Endodermal cell (in vitro differentiated cells): Measurements from ENCODE around the gene SORL1-AS1.
A peak's percentile ranks its signal among the peaks of the same experiment; 100 is the strongest.

Experiments used
- DNase-seq: peaks from one replicate; pipeline ENCODE4 v3.0.0-alpha.2; 2017
- H3K27ac ChIP-seq: 2 replicates; pipeline ENCODE4 v1.5.1; 2013; ENCODE audit warnings: mild to moderate bottlenecking, low read depth, low read length, moderate library complexity
- H3K27me3 ChIP-seq: 2 replicates; pipeline ENCODE4 v1.6.1; 2013; ENCODE audit warnings: mild to moderate bottlenecking, low read length, moderate library complexity; ENCODE audit not compliant: insufficient read depth, control insufficient read depth, poor library complexity, severe bottlenecking
- H3K36me3 ChIP-seq: 2 replicates; pipeline ENCODE4 v1.7.0; 2013; ENCODE audit warnings: mild to moderate bottlenecking, low read length, moderate library complexity; ENCODE audit not compliant: control insufficient read depth, insufficient read depth
- H3K4me1 ChIP-seq: one replicate; pipeline ENCODE4 v1.7.0; 2013; ENCODE audit warnings: low read length; ENCODE audit not compliant: control insufficient read depth, insufficient read depth
- H3K4me3 ChIP-seq: 2 replicates; pipeline ENCODE4 v1.5.1; 2013; ENCODE audit warnings: mild to moderate bottlenecking, low read length, moderate library complexity
- H3K9ac ChIP-seq: 2 replicates; pipeline ENCODE4 v1.6.1; 2013; ENCODE audit warnings: mild to moderate bottlenecking, low read length, moderate library complexity; ENCODE audit not compliant: poor library complexity, severe bottlenecking; ENCODE audit errors: extremely low read depth
- H3K9me3 ChIP-seq: 2 replicates; pipeline ENCODE4 v1.6.1; 2013; ENCODE audit warnings: mild to moderate bottlenecking, low read length, moderate library complexity; ENCODE audit not compliant: control insufficient read depth
- H3K27ac Mint-ChIP-seq: 2 replicates; pipeline ENCODE4 v1.8.0; 2020; ENCODE audit warnings: mixed read lengths
- H3K27me3 Mint-ChIP-seq: 2 replicates; pipeline ENCODE4 v1.8.0; 2021; ENCODE audit warnings: mild to moderate bottlenecking, mixed read lengths; ENCODE audit not compliant: insufficient read depth
- H3K36me3 Mint-ChIP-seq: 2 replicates; pipeline ENCODE4 v1.8.0; 2020; ENCODE audit warnings: low read depth, mixed read lengths
- H3K4me1 Mint-ChIP-seq: 2 replicates; pipeline ENCODE4 v1.8.0; 2020; ENCODE audit warnings: mixed read lengths
- H3K4me3 Mint-ChIP-seq: 2 replicates; pipeline ENCODE4 v1.8.0; 2020; ENCODE audit warnings: mild to moderate bottlenecking, moderate library complexity, mixed read lengths
- H3K9me3 Mint-ChIP-seq: 2 replicates; pipeline ENCODE4 v1.8.0; 2020; ENCODE audit warnings: mild to moderate bottlenecking, mixed read lengths
- CTCF ChIP-seq: fragments of 200-600 bp; sonication (generic); conservative IDR thresholded peaks from 2 replicates; pipeline ENCODE4 v1.5.0; 2021; ENCODE audit warnings: antibody characterized with exemption, mild to moderate bottlenecking
- WGBS, 2 experiments: methylation state at CpG; one replicate each; pipeline versions ENCODE4 v1.1.5 to v1.1.7; 2013; ENCODE audit warnings: missing lambda C conversion rate in 2 of 2, mixed read lengths in 1 of 2; ENCODE audit not compliant: insufficient coverage in 1 of 2, insufficient read length in 1 of 2; 5-methylcytosine and 5-hydroxymethylcytosine counted together

Gene SORL1-AS1

GRCh38 chr11:121435551-121436511 is 16.9 kb downstream of the SORL1-AS1 start:
- H3K9me3 Mint-ChIP-seq = no peaks in the 10 kb centered on the region
- no peak overlapping the region for H3K27ac Mint-ChIP-seq
- Histone ChIP-seq H3K36me3 (no peaks in the 10 kb centered on the region), H3K27me3 (no peaks in the 10 kb centered on the region), H3K4me3 (no peak overlapping the region), H3K27ac (no peak overlapping the region), H3K9me3 (no peaks in the 10 kb centered on the region), H3K4me1 (peaks cover 7% of the 10 kb centered on the region), H3K9ac (no peak overlapping the region)
- no peak for TF ChIP-seq CTCF
- H3K4me3 Mint-ChIP-seq = no peak overlapping the region
- H3K27me3 Mint-ChIP-seq = no peaks in the 10 kb centered on the region
- H3K36me3 Mint-ChIP-seq = no peaks in the 10 kb centered on the region
- H3K4me1 Mint-ChIP-seq = peaks cover 22% of the 10 kb centered on the region
- 68 to 89% methylated on average over 3 of the region's 3 CpGs for WGBS, 2 experiments
- DNase-seq = peak; percentile 51

- Mint-ChIP-seq H3K4me1 (peaks cover 22% of the 10 kb centered on the region), H3K27me3 (no peaks in the 10 kb centered on the region), H3K27ac (no peak overlapping the region), H3K4me3 (no peak overlapping the region), H3K9me3 (no peaks in the 10 kb centered on the region), H3K36me3 (no peaks in the 10 kb centered on the region)
- no peak overlapping the region for H3K9ac ChIP-seq
- H3K9me3 ChIP-seq = no peaks in the 10 kb centered on the region
- DNase-seq = peak; percentile 33
- WGBS, 2 experiments = 67 to 69% methylated on average over 3 to 4 of the region's 4 CpGs
- no peaks in the 10 kb centered on the region for H3K36me3 ChIP-seq
- H3K27ac ChIP-seq = no peak overlapping the region
- peaks cover 7% of the 10 kb centered on the region for H3K4me1 ChIP-seq
- no peak for TF ChIP-seq CTCF
- H3K27me3 ChIP-seq = no peaks in the 10 kb centered on the region
- H3K4me3 ChIP-seq = no peak overlapping the region
These were observed 17.6 kb downstream of the SORL1-AS1 start for GRCh38 chr11:121435132-121435531.

GRCh38 chr11:121431820-121432526 is 20.8 kb downstream of the SORL1-AS1 start:
- H3K9me3 ChIP-seq = no peaks in the 10 kb centered on the region
- TF ChIP-seq CTCF = no peak
- H3K36me3 ChIP-seq = no peaks in the 10 kb centered on the region
- Mint-ChIP-seq H3K4me1 (peaks cover 24% of the 10 kb centered on the region), H3K9me3 (no peaks in the 10 kb centered on the region), H3K27me3 (peaks cover 10% of the 10 kb centered on the region), H3K27ac (no peak overlapping the region), H3K36me3 (no peaks in the 10 kb centered on the region), H3K4me3 (no peak overlapping the region)
- no peak overlapping the region for H3K27ac ChIP-seq
- H3K4me1 ChIP-seq = peaks cover 7% of the 10 kb centered on the region
- no peak overlapping the region for H3K4me3 ChIP-seq
- peak; percentile 36 for DNase-seq
- no peak overlapping the region for H3K9ac ChIP-seq
- 88 to 93% methylated on average over 1 to 3 of the region's 4 CpGs for WGBS, 2 experiments
- H3K27me3 ChIP-seq = no peaks in the 10 kb centered on the region
